Vagina (tissue), 2 donors: ENCODE data around the gene PNPLA8. TPM values are rescaled to one million over a fixed set of nuclear protein-coding genes. Genes with fewer than 3 reads are reported as not detected.

Experiments used
- DNase-seq, 2 donors: peaks; one replicate each; pipeline ENCODE4 v3.0.0-alpha.2; 2017; ENCODE audit errors: extremely low spot score in 2 of 2
- H3K27ac ChIP-seq: fragments of 200-600 bp; sonication (generic); one replicate; pipeline ENCODE4 v1.5.1; 2019
- H3K27me3 ChIP-seq: fragments of 200-600 bp; sonication (generic); one replicate; pipeline ENCODE4 v1.5.1; 2019
- H3K36me3 ChIP-seq, 2 donors: fragments of 200-600 bp; sonication (generic); one replicate each; pipeline ENCODE4 v1.5.1; 2017 to 2019
- H3K4me1 ChIP-seq: fragments of 200-600 bp; sonication (generic); one replicate; pipeline ENCODE4 v1.5.1; 2019
- H3K4me3 ChIP-seq, 2 donors: fragments of 200-600 bp; sonication (generic); 1 replicate in 1 of 2; 2 replicates in 1 of 2; pipeline ENCODE4 v1.5.1; 2016 to 2019
- H3K9me3 ChIP-seq: fragments of 200-600 bp; sonication (generic); one replicate; pipeline ENCODE4 v1.5.1; 2019
- CTCF ChIP-seq, 3 experiments: fragments of 450-650 bp in 2 of 3; fragments of 200-600 bp in 1 of 3; sonication (generic) in 1 of 3; IDR thresholded peaks; one replicate each; pipeline ENCODE4 v1.5.1; 2017 to 2019; ENCODE audit warnings: antibody characterized with exemption in 3 of 3, mild to moderate bottlenecking in 2 of 3, moderate library complexity in 2 of 3
- POLR2A ChIP-seq, 2 donors: fragments of 450-650 bp; IDR thresholded peaks; one replicate each; pipeline ENCODE4 v1.6.1; 2017; ENCODE audit warnings: antibody characterized with exemption in 2 of 2, mild to moderate bottlenecking in 2 of 2, moderate library complexity in 2 of 2
- POLR2AphosphoS5 ChIP-seq, 2 donors: sonication (generic); formaldehyde crosslinking; IDR thresholded peaks; one replicate each; pipeline ENCODE4 v1.9.0; 2017; ENCODE audit warnings: antibody characterized with exemption in 2 of 2, mild to moderate bottlenecking in 2 of 2, low read depth in 1 of 2; ENCODE audit not compliant: insufficient read depth in 1 of 2
- intact Hi-C: fragments of 100-400 bp; cut with DNase I; formaldehyde crosslinking; loops from one replicate; pipeline ENCODE4 v1.15.1; 2023
- total RNA-seq: library from RNA; depleted of rRNA; stranded (reverse); fragments of >200 nt; gene quantifications from one replicate; pipeline ENCODE4 v1.2.3, GENCODE V29; 2016

The PNPLA8 gene
- total RNA-seq, 1 donor from 2014 or later: 18.7 TPM

- peak; percentile 24 to 78 for TF ChIP-seq POLR2A (IDR thresholded peaks at IDR 0.05)
- no peak for TF ChIP-seq CTCF (IDR thresholded peaks at IDR 0.05)
- TF ChIP-seq POLR2AphosphoS5 (IDR thresholded peaks at IDR 0.05; ENCODE audit: insufficient read depth in 1 of 2, low read depth in 1 of 2): peak; percentile 100
- Histone ChIP-seq H3K4me3 (peak within 1 kb of the TSS; percentile 85 to 94), H3K27me3 (no peaks in the 10 kb centered on the region), H3K4me1 (peaks cover 34% of the 10 kb centered on the region), H3K36me3 (peaks cover 3 to 18% of the 10 kb centered on the region in 2 donors), H3K27ac (peak within 1 kb of the TSS; percentile 97), H3K9me3 (no peaks in the 10 kb centered on the region)
- intact Hi-C loops: loop anchor here (2.0 kb wide), 1 partner anchor 43 kb away; the partner anchor contains the start of gene PNPLA8
- peak; percentile 100 for DNase-seq
Observed at GRCh38 chr7:108569381-108570145, 43.6 kb upstream of the PNPLA8 start, which contains the start of the genes DNAJB9 and THAP5. Gene DNAJB9 (plus strand): TSS chr7:108569874. CDS start chr7:108571727, 1,853 bp downstream. Gene THAP5 (minus strand): TSS chr7:108569706. CDS start chr7:108569569, 137 bp downstream.

GRCh38 chr7:108568801-108569380 lies 43.0 kb upstream of the PNPLA8 start:
- no peak for TF ChIP-seq CTCF (IDR thresholded peaks at IDR 0.05)
- TF ChIP-seq POLR2A (IDR thresholded peaks at IDR 0.05): no peak
- no peak for TF ChIP-seq POLR2AphosphoS5 (IDR thresholded peaks at IDR 0.05; ENCODE audit: insufficient read depth in 1 of 2, low read depth in 1 of 2)
- Histone ChIP-seq H3K4me3 (peak overlapping the region; percentile 85 to 94), H3K36me3 (peaks cover 3 to 23% of the 10 kb centered on the region in 2 donors), H3K4me1 (peaks cover 29% of the 10 kb centered on the region), H3K27ac (peak overlapping the region; percentile 97), H3K27me3 (no peaks in the 10 kb centered on the region), H3K9me3 (no peaks in the 10 kb centered on the region)
- DNase-seq: no peak
- intact Hi-C loops: loop anchor here (2.0 kb wide), 1 partner anchor 42 kb away; the partner anchor contains the start of gene PNPLA8

GRCh38 chr7:108565987-108566386 lies 40.1 kb upstream of the PNPLA8 start:
- no peaks in the 10 kb centered on the region for H3K9me3 ChIP-seq
- peaks cover 0 to 18% of the 10 kb centered on the region in 2 donors for H3K36me3 ChIP-seq
- H3K4me3 ChIP-seq: no peak overlapping the region
- intact Hi-C loops: no loop called here
- peaks cover 11% of the 10 kb centered on the region for H3K4me1 ChIP-seq
- no peak for DNase-seq
- H3K27me3 ChIP-seq: no peaks in the 10 kb centered on the region
- TF ChIP-seq POLR2AphosphoS5 (IDR thresholded peaks at IDR 0.05; ENCODE audit: insufficient read depth in 1 of 2, low read depth in 1 of 2) (no peak), CTCF (IDR thresholded peaks at IDR 0.05) (no peak), POLR2A (IDR thresholded peaks at IDR 0.05) (no peak)
- no peak overlapping the region for H3K27ac ChIP-seq

- Histone ChIP-seq H3K27me3 (no peaks in the 10 kb centered on the region), H3K4me3 (no peak overlapping the region), H3K36me3 (peaks cover 0 to 18% of the 10 kb centered on the region in 2 donors), H3K4me1 (no peaks in the 10 kb centered on the region), H3K9me3 (peaks cover 11% of the 10 kb centered on the region), H3K27ac (no peak overlapping the region)
- no peak for DNase-seq
- TF ChIP-seq CTCF (IDR thresholded peaks at IDR 0.05) (no peak), POLR2A (IDR thresholded peaks at IDR 0.05) (no peak), POLR2AphosphoS5 (IDR thresholded peaks at IDR 0.05; ENCODE audit: insufficient read depth in 1 of 2, low read depth in 1 of 2) (no peak)
- intact Hi-C loops: no loop called here
Observed at GRCh38 chr7:108561047-108561619, 35.2 kb upstream of the PNPLA8 start.
